K562 (cell line): ENCODE data around the gene CMTM1. TPM values are rescaled to one million over a fixed set of nuclear protein-coding genes. Genes with fewer than 3 reads are reported as not detected.

ENCODE experiments used
- ATF1 ChIP-seq, 2 experiments: fragments of 450-650 bp in 1 of 2; IDR thresholded peaks; 2 replicates each; pipeline ENCODE4 v1.6.1; 2016; ENCODE audit warnings: missing compliant biosample characterization in 1 of 2, missing genetic modification characterization in 1 of 2
- E2F1 ChIP-seq: sonication (generic); formaldehyde crosslinking; IDR thresholded peaks from 2 replicates; pipeline ENCODE4 v1.8.1; 2023; ENCODE audit warnings: mild to moderate bottlenecking, missing genetic modification reagents, moderate library complexity
- E4F1 ChIP-seq: fragments of 250-450 bp; sonication (Bioruptor Pico); IDR thresholded peaks from 2 replicates; pipeline ENCODE4 v1.5.0; 2021; ENCODE audit warnings: mild to moderate bottlenecking, borderline replicate concordance
- ESRRA ChIP-seq: fragments of 450-650 bp; IDR thresholded peaks from 2 replicates; pipeline ENCODE4 v1.6.1; 2014; ENCODE audit warnings: low read depth, mild to moderate bottlenecking, moderate library complexity, borderline replicate concordance
- HDGF ChIP-seq: fragments of 450-650 bp; IDR thresholded peaks from 2 replicates; pipeline ENCODE4 v1.6.1; 2016
- MTA3 ChIP-seq: fragments of 450-650 bp; formaldehyde crosslinking; IDR thresholded peaks from 2 replicates; pipeline ENCODE4 v1.6.1; 2017; ENCODE audit warnings: mild to moderate bottlenecking, borderline replicate concordance
- PTRF ChIP-seq: fragments of 450-650 bp; IDR thresholded peaks from 2 replicates; pipeline ENCODE4 v1.6.1; 2016; ENCODE audit warnings: mild to moderate bottlenecking, missing genetic modification characterization, missing compliant biosample characterization
- SMAD4 ChIP-seq: fragments of 250-450 bp; sonication (Bioruptor Pico); conservative IDR thresholded peaks from 2 replicates; pipeline ENCODE4 v1.8.0; 2021; ENCODE audit warnings: inconsistent platforms, mild to moderate bottlenecking, moderate library complexity
- ZNF263 ChIP-seq: sonication (generic); formaldehyde crosslinking; IDR thresholded peaks from 2 replicates; pipeline ENCODE4 v1.8.0; 2022; ENCODE audit warnings: mild to moderate bottlenecking, missing genetic modification reagents, borderline replicate concordance
- ZNF444 ChIP-seq: fragments of 250-450 bp; sonication (Bioruptor Pico); IDR thresholded peaks from 2 replicates; pipeline ENCODE4 v1.4.0; 2020; ENCODE audit warnings: mild to moderate bottlenecking, moderate library complexity
- polyA plus RNA-seq, 8 experiments: library from polyadenylated mRNA; depleted of rRNA in 4 of 8; stranded (reverse) in 5 of 8; unstranded in 3 of 8; fragments of >200 nt; fragmentation: Nextera tagmentation in 2 of 8; fragmentation: Illumina TruSeq in 1 of 8; extraction: Ambion mirVana in 2 of 8; extraction: Trizol in 1 of 8; gene quantifications; 2 replicates each; pipeline versions ENCODE4 v1.2.1 to v1.2.3, GENCODE V29; 2011 to 2014; ENCODE audit warnings: inconsistent platforms in 1 of 8, missing spikeins in 1 of 8
- total RNA-seq, 7 experiments: library from RNA; depleted of rRNA in 6 of 7; stranded (reverse); fragments of >200 nt in 6 of 7; fragmentation: Illumina TruSeq in 2 of 7; extraction: Trizol in 2 of 7; gene quantifications; 2 replicates each; pipeline versions ENCODE4 v1.2.1 to v1.2.3, GENCODE V29; 2011 to 2021; ENCODE audit warnings: low replicate concordance in 1 of 7
- TF ChIP-seq, protein P1 (sequence below): fragments of 450-650 bp; IDR thresholded peaks from 2 replicates; pipeline ENCODE4 v1.6.1; 2016; ENCODE audit warnings: mild to moderate bottlenecking, moderate library complexity

The CMTM1 gene
- total and polyA plus RNA-seq, 9 of the 15 experiments (the other 6 are each of a cell fraction or from before 2014, with no cell fraction given): 0.25 to 2.6 (median 1.1) TPM; not detected in 2

DNA sequence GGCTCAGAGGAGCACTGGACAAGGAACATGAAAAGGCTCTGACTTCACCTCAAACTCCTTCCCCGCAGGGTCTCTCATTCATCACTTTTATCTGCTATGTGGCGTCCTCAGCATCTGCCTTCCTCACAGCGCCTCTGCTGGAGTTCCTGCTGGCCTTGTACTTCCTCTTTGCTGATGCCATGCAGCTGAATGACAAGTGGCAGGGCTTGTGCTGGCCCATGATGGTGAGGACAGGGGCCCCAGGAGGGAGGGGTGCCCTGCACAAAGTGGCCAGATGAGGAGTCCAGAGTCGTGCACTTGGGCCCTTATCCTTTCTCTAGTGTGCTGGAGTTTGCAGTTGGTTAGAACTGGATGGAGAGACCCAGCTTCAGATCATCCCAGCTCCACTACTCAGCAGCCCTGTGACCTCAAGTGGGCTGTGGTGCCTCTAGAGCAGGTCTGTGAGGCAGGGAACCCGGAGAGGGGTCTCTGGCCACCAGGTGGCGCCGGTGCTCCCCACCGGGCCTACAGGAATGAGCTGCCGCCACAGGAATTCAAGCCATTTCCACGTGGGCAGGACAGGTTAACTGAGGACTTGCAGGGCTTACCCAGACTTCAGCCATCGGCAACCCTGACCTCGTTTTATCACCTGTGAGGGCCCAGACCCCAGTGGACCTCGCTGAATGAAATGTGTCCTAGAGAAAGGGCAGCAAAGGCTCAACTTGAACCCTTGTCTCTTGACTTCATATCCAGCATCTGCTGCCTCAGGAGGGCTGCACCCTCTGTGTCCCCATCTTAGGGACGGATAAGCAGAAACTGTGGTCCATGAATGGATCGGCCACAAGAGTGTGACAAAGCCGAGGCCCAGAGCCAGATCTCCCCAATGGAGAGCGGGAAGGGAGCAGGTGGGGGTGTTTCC lies 42.3 kb downstream of the CMTM1 start (continued):
- TF ChIP-seq, protein P1, sequence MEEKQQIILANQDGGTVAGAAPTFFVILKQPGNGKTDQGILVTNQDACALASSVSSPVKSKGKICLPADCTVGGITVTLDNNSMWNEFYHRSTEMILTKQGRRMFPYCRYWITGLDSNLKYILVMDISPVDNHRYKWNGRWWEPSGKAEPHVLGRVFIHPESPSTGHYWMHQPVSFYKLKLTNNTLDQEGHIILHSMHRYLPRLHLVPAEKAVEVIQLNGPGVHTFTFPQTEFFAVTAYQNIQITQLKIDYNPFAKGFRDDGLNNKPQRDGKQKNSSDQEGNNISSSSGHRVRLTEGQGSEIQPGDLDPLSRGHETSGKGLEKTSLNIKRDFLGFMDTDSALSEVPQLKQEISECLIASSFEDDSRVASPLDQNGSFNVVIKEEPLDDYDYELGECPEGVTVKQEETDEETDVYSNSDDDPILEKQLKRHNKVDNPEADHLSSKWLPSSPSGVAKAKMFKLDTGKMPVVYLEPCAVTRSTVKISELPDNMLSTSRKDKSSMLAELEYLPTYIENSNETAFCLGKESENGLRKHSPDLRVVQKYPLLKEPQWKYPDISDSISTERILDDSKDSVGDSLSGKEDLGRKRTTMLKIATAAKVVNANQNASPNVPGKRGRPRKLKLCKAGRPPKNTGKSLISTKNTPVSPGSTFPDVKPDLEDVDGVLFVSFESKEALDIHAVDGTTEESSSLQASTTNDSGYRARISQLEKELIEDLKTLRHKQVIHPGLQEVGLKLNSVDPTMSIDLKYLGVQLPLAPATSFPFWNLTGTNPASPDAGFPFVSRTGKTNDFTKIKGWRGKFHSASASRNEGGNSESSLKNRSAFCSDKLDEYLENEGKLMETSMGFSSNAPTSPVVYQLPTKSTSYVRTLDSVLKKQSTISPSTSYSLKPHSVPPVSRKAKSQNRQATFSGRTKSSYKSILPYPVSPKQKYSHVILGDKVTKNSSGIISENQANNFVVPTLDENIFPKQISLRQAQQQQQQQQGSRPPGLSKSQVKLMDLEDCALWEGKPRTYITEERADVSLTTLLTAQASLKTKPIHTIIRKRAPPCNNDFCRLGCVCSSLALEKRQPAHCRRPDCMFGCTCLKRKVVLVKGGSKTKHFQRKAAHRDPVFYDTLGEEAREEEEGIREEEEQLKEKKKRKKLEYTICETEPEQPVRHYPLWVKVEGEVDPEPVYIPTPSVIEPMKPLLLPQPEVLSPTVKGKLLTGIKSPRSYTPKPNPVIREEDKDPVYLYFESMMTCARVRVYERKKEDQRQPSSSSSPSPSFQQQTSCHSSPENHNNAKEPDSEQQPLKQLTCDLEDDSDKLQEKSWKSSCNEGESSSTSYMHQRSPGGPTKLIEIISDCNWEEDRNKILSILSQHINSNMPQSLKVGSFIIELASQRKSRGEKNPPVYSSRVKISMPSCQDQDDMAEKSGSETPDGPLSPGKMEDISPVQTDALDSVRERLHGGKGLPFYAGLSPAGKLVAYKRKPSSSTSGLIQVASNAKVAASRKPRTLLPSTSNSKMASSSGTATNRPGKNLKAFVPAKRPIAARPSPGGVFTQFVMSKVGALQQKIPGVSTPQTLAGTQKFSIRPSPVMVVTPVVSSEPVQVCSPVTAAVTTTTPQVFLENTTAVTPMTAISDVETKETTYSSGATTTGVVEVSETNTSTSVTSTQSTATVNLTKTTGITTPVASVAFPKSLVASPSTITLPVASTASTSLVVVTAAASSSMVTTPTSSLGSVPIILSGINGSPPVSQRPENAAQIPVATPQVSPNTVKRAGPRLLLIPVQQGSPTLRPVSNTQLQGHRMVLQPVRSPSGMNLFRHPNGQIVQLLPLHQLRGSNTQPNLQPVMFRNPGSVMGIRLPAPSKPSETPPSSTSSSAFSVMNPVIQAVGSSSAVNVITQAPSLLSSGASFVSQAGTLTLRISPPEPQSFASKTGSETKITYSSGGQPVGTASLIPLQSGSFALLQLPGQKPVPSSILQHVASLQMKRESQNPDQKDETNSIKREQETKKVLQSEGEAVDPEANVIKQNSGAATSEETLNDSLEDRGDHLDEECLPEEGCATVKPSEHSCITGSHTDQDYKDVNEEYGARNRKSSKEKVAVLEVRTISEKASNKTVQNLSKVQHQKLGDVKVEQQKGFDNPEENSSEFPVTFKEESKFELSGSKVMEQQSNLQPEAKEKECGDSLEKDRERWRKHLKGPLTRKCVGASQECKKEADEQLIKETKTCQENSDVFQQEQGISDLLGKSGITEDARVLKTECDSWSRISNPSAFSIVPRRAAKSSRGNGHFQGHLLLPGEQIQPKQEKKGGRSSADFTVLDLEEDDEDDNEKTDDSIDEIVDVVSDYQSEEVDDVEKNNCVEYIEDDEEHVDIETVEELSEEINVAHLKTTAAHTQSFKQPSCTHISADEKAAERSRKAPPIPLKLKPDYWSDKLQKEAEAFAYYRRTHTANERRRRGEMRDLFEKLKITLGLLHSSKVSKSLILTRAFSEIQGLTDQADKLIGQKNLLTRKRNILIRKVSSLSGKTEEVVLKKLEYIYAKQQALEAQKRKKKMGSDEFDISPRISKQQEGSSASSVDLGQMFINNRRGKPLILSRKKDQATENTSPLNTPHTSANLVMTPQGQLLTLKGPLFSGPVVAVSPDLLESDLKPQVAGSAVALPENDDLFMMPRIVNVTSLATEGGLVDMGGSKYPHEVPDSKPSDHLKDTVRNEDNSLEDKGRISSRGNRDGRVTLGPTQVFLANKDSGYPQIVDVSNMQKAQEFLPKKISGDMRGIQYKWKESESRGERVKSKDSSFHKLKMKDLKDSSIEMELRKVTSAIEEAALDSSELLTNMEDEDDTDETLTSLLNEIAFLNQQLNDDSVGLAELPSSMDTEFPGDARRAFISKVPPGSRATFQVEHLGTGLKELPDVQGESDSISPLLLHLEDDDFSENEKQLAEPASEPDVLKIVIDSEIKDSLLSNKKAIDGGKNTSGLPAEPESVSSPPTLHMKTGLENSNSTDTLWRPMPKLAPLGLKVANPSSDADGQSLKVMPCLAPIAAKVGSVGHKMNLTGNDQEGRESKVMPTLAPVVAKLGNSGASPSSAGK: peak; percentile 94
- TF ChIP-seq E4F1 (CRISPR knock-in tag): no peak
- TF ChIP-seq E2F1: no peak
- TF ChIP-seq PTRF (tag): 0 out of 2 replicates have a peak, but pooled peaks have one; percentile 52
- TF ChIP-seq ZNF263 (CRISPR knock-in tag): peak; percentile 55; the same call in 1 of the 2 replicates
- no peak for TF ChIP-seq ZNF444 (CRISPR knock-in tag)
- TF ChIP-seq HDGF: 0 out of 2 replicates have a peak, but pooled peaks have one; percentile 22
- TF ChIP-seq ESRRA: no peak
- TF ChIP-seq SMAD4 (CRISPR knock-in tag): peak; percentile 56; the same call in 1 of the 2 replicates
- TF ChIP-seq ATF1 (CRISPR knock-in tag; IDR thresholded peaks at IDR 0.05): no peak
- peak; percentile 25; the same call in 1 of the 2 replicates for TF ChIP-seq ATF1 (tag; IDR thresholded peaks at IDR 0.05)
- TF ChIP-seq MTA3: peak; percentile 43; the same call in 1 of the 2 replicates
